ENCODE results near the gene TYMP. TPM values are rescaled to one million over a fixed set of nuclear protein-coding genes. Genes with fewer than 3 reads are reported as not detected.

TYMP gene
- total RNA-seq, 1 donor from 2014 or later, result 6.3 TPM

DNA sequence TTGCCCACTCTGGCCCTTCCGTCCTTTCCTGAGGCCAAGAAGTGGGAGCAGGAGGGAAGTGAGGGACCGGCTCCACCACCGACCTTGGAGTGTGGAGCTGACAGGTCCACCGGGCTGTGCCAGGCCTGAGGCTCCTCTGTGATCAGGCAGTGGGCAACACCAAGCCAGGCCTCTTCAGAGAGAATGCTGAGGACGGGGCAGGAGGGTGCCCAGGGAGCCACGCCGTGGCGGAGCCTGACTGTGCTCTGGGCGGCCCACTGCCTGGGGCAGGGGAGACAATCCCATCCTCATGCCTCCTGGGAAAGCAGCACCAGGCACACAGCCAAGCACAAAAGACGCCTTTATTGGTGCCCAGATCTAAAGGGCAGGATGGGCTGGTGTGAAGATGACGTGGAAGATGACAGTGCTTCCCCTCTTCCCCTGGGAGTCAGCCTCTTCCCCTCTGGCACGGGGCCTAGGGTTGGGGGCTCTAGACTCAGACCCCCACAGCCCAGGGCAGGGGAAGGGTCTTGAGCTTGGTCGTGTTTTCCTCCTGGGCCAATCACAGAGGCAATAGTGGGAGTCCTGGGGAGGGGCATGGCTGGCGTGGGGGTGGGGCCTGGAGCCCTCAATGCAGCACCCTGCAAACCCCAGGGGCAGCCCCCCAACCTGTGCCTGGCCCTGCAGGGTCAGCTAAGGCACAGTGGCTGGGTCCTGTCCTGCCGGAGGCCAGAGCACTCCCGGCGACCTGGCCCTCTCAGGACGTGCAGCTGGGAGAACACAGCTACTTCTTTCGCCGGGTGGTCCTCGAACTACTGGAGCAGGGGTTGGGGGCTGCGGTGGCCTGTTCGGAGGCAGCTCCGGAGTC is 27.0 kb downstream of the TYMP start:
- Mint-ChIP-seq H3K4me1 (ENCODE audit: unreplicated experiment) (peaks cover 3% of the 10 kb centered on the region), H3K27me3 (ENCODE audit: unreplicated experiment) (peaks cover 2% of the 10 kb centered on the region), H3K36me3 (ENCODE audit: low read depth, unreplicated experiment) (no peaks in the 10 kb centered on the region), H3K4me3 (ENCODE audit: unreplicated experiment) (no peak overlapping the region), H3K9me3 (ENCODE audit: unreplicated experiment) (no peaks in the 10 kb centered on the region), H3K27ac (ENCODE audit: unreplicated experiment) (no peak overlapping the region)
- TF ChIP-seq, protein P1, sequence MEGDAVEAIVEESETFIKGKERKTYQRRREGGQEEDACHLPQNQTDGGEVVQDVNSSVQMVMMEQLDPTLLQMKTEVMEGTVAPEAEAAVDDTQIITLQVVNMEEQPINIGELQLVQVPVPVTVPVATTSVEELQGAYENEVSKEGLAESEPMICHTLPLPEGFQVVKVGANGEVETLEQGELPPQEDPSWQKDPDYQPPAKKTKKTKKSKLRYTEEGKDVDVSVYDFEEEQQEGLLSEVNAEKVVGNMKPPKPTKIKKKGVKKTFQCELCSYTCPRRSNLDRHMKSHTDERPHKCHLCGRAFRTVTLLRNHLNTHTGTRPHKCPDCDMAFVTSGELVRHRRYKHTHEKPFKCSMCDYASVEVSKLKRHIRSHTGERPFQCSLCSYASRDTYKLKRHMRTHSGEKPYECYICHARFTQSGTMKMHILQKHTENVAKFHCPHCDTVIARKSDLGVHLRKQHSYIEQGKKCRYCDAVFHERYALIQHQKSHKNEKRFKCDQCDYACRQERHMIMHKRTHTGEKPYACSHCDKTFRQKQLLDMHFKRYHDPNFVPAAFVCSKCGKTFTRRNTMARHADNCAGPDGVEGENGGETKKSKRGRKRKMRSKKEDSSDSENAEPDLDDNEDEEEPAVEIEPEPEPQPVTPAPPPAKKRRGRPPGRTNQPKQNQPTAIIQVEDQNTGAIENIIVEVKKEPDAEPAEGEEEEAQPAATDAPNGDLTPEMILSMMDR (IDR thresholded peaks at IDR 0.05; ENCODE audit: unreplicated experiment), result no peak
- no peak for DNase-seq (ENCODE audit: low spot score)

DNA sequence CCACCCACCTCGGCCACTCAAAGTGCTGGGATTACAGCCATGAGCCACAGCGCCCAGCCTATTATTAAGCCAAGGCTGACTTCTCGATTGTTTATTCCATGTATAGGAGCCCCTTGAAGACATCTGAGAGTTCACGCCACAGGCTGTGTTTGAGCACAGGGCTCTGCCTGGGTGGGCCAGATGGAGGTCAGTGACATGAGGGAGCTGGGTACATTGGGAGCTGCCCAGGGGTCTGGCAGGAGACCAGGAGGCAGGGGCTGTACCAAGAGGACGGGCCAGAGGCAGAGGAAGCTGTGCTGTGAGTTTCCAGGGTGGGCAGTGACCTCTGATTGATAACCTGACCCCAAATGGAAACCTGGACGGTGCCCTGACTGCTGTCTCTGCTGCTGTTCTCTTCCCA is 27.7 kb downstream of the TYMP start:
- Mint-ChIP-seq H3K27me3 (ENCODE audit: unreplicated experiment) (peaks cover 2% of the 10 kb centered on the region), H3K9me3 (ENCODE audit: unreplicated experiment) (no peaks in the 10 kb centered on the region), H3K36me3 (ENCODE audit: low read depth, unreplicated experiment) (no peaks in the 10 kb centered on the region), H3K27ac (ENCODE audit: unreplicated experiment) (no peak overlapping the region), H3K4me3 (ENCODE audit: unreplicated experiment) (no peak overlapping the region), H3K4me1 (ENCODE audit: unreplicated experiment) (peaks cover under 1% of the 10 kb centered on the region)
- DNase-seq (ENCODE audit: low spot score), result no peak
- TF ChIP-seq, protein P1 (IDR thresholded peaks at IDR 0.05; ENCODE audit: unreplicated experiment), result no peak

GRCh38 chr22:50500452-50500851 is 29.4 kb downstream of the TYMP start:
- no peaks in the 10 kb centered on the region for H3K36me3 Mint-ChIP-seq (ENCODE audit: low read depth, unreplicated experiment)
- H3K4me1 Mint-ChIP-seq (ENCODE audit: unreplicated experiment), result no peaks in the 10 kb centered on the region
- DNase-seq (ENCODE audit: low spot score), result no peak

GRCh38 chr22:50498322-50498890 is 31.4 kb downstream of the TYMP start:
- no peaks in the 10 kb centered on the region for H3K9me3 Mint-ChIP-seq (ENCODE audit: unreplicated experiment)
- peak; percentile 73 for DNase-seq (ENCODE audit: low spot score)
- TF ChIP-seq, protein P1 (IDR thresholded peaks at IDR 0.05; ENCODE audit: unreplicated experiment), result peak; percentile 59
- H3K4me1 Mint-ChIP-seq (ENCODE audit: unreplicated experiment), result no peaks in the 10 kb centered on the region
- H3K27me3 Mint-ChIP-seq (ENCODE audit: unreplicated experiment), result peaks cover 2% of the 10 kb centered on the region
- H3K4me3 Mint-ChIP-seq (ENCODE audit: unreplicated experiment), result no peak overlapping the region
- H3K36me3 Mint-ChIP-seq (ENCODE audit: low read depth, unreplicated experiment), result no peaks in the 10 kb centered on the region
- no peak overlapping the region for H3K27ac Mint-ChIP-seq (ENCODE audit: unreplicated experiment)

More at GRCh38 chr22:50500452-50500851, 29.4 kb downstream of the TYMP start:
- Mint-ChIP-seq H3K27me3 (ENCODE audit: unreplicated experiment) (peaks cover 2% of the 10 kb centered on the region), H3K27ac (ENCODE audit: unreplicated experiment) (peak overlapping the region; percentile 70), H3K9me3 (ENCODE audit: unreplicated experiment) (no peaks in the 10 kb centered on the region), H3K4me3 (ENCODE audit: unreplicated experiment) (no peak overlapping the region)
- TF ChIP-seq, protein P1 (IDR thresholded peaks at IDR 0.05; ENCODE audit: unreplicated experiment), result no peak

- H3K9me3 Mint-ChIP-seq (ENCODE audit: unreplicated experiment), result no peaks in the 10 kb centered on the region
- TF ChIP-seq, protein P1 (IDR thresholded peaks at IDR 0.05; ENCODE audit: unreplicated experiment), result no peak
- no peaks in the 10 kb centered on the region for H3K4me1 Mint-ChIP-seq (ENCODE audit: unreplicated experiment)
- peaks cover 2% of the 10 kb centered on the region for H3K27me3 Mint-ChIP-seq (ENCODE audit: unreplicated experiment)
- H3K36me3 Mint-ChIP-seq (ENCODE audit: low read depth, unreplicated experiment), result no peaks in the 10 kb centered on the region
- H3K4me3 Mint-ChIP-seq (ENCODE audit: unreplicated experiment), result no peak overlapping the region
- H3K27ac Mint-ChIP-seq (ENCODE audit: unreplicated experiment), result no peak overlapping the region
- no peak for DNase-seq (ENCODE audit: low spot score)
Measured at GRCh38 chr22:50497093-50497492, 32.7 kb downstream of the TYMP start.
